ENCODE measurements around the gene RNF213. TPM values are rescaled to one million over a fixed set of nuclear protein-coding genes. Genes with fewer than 3 reads are reported as not detected.

The RNF213 gene
- 10 to 100 TPM; 35.4 to 71.4 (median 53.0) TPM for polyA plus RNA-seq
- long read RNA-seq, donor 1 = 0 reads
- long read RNA-seq, donor 2 = 0 reads
- long read RNA-seq, donor 3, partial matches to known transcripts = 11 of 12 reads
- long read RNA-seq, donor 3, other reads (novel, unspliced or antisense) = 0 of 12 reads
- long read RNA-seq, donor 4 = 0 reads
- long read RNA-seq, donor 5 = 0 reads
- long read RNA-seq, donor 6, partial matches to known transcripts = 5 of 5 reads
- long read RNA-seq, donor 6, other reads (novel, unspliced or antisense) = 0 of 5 reads
- long read RNA-seq, donor 7 = 0 reads
- long read RNA-seq, donor 8 = 0 reads
- long read RNA-seq, donor 9 = 0 reads
- long read RNA-seq, donor 10, partial matches to known transcripts = 10 of 10 reads
- long read RNA-seq, donor 10, other reads (novel, unspliced or antisense) = 0 of 10 reads

DNA sequence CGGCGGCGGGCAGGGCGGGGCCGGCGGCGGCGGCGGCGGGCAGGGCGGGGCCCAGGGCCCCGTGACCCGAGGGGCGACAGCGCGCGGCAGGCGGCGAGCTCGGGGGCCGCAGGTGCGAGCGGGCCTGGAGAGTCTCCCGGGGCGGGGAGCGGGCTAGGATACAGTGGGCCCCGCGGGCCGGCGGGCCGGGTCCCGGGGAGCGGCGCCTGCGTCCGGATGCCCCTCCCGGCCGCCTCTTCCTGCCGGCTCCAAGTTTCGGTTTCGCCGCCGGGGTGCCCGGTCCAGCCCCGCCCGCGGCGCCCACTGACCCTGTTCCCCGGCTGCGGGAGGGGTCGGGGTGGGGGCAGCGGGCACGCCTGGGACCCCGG is at the start of gene RNF213:
RNF213 (plus strand) TSS at position 62 of the 368 bp plus-strand sequence. CDS start 2,830 bp downstream, outside the sequence.
- H3K9me3 ChIP-seq (ENCODE audit: control insufficient read depth in 2 of 2, insufficient read depth in 1 of 2, low read depth in 1 of 2, low read length in 1 of 2) = no peaks in the 10 kb centered on the region
- peak within 1 kb of the TSS; percentile 96 to 98 (median 96) for H3K27ac ChIP-seq (ENCODE audit: low read depth in 1 of 3, low read length in 2 of 3)
- no peak for FAIRE-seq
- peaks cover 8 to 37% (median 20%) of the 10 kb centered on the region in 3 donors for H3K4me1 ChIP-seq (ENCODE audit: control insufficient read depth in 3 of 3, insufficient read depth in 2 of 3, low read depth in 1 of 3, low read length in 2 of 3)
- H3K36me3 ChIP-seq (ENCODE audit: control insufficient read depth in 3 of 3, insufficient read depth in 2 of 3, low read depth in 1 of 3, low read length in 3 of 3) = peaks cover 0 to 20% (median 0%) of the 10 kb centered on the region in 3 donors
- WGBS, 3 donors = 0 to 1% (median 1%) methylated on average over 8 to 54 of the region's 54 CpGs
- H3K4me3 ChIP-seq (ENCODE audit: low read depth in 1 of 3, low read length in 3 of 3) = peak within 1 kb of the TSS; percentile 91 to 97 (median 92)
- peak; percentile 68 to 78 for DNase-seq
- no peaks in the 10 kb centered on the region for H3K27me3 ChIP-seq (ENCODE audit: control insufficient read depth in 3 of 3, insufficient read depth in 3 of 3, low read length in 3 of 3)

DNA sequence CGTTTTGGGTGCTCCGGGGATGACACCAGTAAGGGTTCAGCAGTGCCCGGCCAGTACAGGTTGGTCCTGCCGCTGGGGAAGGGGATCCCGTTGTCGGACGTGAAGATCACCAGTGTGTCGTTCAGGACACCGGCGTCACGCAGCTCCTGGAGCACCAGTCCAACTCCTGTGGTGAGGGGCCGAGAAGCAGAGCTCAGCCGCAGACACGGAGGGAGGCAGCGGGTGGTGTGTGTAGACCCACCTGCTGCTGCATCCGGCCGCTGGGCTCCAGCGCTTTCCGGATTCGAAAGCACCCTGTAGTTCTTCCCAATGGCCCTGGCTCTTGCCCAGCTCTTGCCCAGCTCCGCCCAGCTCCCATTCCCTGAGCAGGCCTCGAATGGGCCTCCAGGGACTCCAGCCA is 48.5 kb upstream of the RNF213 start:
- DNase-seq (no peak), FAIRE-seq (no peak)
- WGBS, 3 donors = 92 to 94% (median 93%) methylated on average over 22 of the region's 22 CpGs
- Histone ChIP-seq H3K4me3 (ENCODE audit: low read depth in 1 of 3, low read length in 3 of 3) (no peak overlapping the region), H3K36me3 (ENCODE audit: control insufficient read depth in 3 of 3, insufficient read depth in 2 of 3, low read depth in 1 of 3, low read length in 3 of 3) (peaks cover 12 to 96% (median 16%) of the 10 kb centered on the region in 3 donors), H3K27me3 (ENCODE audit: control insufficient read depth in 3 of 3, insufficient read depth in 3 of 3, low read length in 3 of 3) (no peaks in the 10 kb centered on the region), H3K27ac (ENCODE audit: low read depth in 1 of 3, low read length in 2 of 3) (no peak overlapping the region), H3K9me3 (ENCODE audit: control insufficient read depth in 2 of 2, insufficient read depth in 1 of 2, low read depth in 1 of 2, low read length in 1 of 2) (no peaks in the 10 kb centered on the region), H3K4me1 (ENCODE audit: control insufficient read depth in 3 of 3, insufficient read depth in 2 of 3, low read depth in 1 of 3, low read length in 2 of 3) (no peaks in the 10 kb centered on the region)

DNA sequence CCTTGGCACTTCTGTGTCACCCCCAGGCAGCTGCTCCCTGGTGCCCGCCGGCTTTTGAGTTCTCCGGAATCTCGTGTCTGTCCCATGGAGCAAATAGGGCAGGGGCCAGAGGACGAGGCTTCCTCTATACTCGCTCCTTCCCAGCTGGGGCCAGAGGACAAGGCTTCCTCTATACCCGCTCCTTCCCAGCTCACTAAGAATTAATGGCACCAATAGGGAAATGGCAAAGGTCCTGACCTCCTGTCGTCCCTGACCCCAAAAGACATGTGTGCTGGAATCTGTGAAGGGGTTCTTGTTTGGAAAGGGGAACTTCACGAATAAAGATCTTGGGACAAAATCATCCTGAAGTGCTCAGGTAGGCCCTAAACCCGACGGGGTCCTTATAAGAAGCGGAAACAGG is 48.1 kb upstream of the RNF213 start:
- no peak for FAIRE-seq

DNA sequence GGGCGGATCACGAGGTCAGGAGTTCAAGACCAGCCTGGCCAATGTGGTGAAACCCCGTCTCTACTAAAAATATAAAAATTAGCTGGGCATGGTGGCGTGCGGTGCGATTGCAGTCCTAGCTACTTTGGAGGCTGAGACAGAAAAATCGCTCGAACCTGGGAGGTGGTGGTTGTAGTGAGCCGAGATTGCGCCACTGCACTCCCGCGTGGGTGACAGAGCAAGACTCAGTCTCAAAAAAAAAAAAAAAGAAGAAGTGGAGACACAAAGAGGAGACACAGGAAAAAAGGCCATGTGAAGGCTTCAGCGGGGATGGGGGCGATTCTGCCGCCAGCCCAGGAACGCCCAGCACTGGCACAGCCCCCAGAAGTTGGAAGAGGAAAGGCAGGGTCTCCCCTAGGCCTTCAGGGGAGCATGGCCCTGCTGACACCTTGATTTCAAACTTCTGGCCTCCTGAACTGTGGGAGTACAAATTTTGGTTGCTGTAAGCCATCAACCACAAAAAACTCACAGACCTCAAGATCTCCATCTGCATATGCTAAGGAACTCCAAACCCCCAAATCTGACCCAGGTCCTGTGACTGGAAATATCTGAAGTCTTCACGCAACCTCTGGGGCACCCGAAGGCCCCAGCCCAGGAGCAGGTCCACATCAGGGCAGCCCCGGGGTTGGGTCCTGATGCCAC is 47.5 kb upstream of the RNF213 start:
- Histone ChIP-seq H3K4me3 (ENCODE audit: low read depth in 1 of 3, low read length in 3 of 3) (no peak overlapping the region), H3K27ac (ENCODE audit: low read depth in 1 of 3, low read length in 2 of 3) (no peak overlapping the region), H3K9me3 (ENCODE audit: control insufficient read depth in 2 of 2, insufficient read depth in 1 of 2, low read depth in 1 of 2, low read length in 1 of 2) (no peaks in the 10 kb centered on the region), H3K4me1 (ENCODE audit: control insufficient read depth in 3 of 3, insufficient read depth in 2 of 3, low read depth in 1 of 3, low read length in 2 of 3) (no peaks in the 10 kb centered on the region), H3K27me3 (ENCODE audit: control insufficient read depth in 3 of 3, insufficient read depth in 3 of 3, low read length in 3 of 3) (no peaks in the 10 kb centered on the region), H3K36me3 (ENCODE audit: control insufficient read depth in 3 of 3, insufficient read depth in 2 of 3, low read depth in 1 of 3, low read length in 3 of 3) (peaks cover 9 to 99% (median 13%) of the 10 kb centered on the region in 3 donors)
- WGBS, 3 donors = 82 to 91% (median 87%) methylated on average over 19 of the region's 19 CpGs
- FAIRE-seq (no peak), DNase-seq (no peak)

More for the DNA sequence above, 48.1 kb upstream of the RNF213 start:
- H3K27me3 ChIP-seq (ENCODE audit: control insufficient read depth in 3 of 3, insufficient read depth in 3 of 3, low read length in 3 of 3) = no peaks in the 10 kb centered on the region
- no peaks in the 10 kb centered on the region for H3K4me1 ChIP-seq (ENCODE audit: control insufficient read depth in 3 of 3, insufficient read depth in 2 of 3, low read depth in 1 of 3, low read length in 2 of 3)
- no peak overlapping the region for H3K27ac ChIP-seq (ENCODE audit: low read depth in 1 of 3, low read length in 2 of 3)
- no peak for DNase-seq
- no peaks in the 10 kb centered on the region for H3K9me3 ChIP-seq (ENCODE audit: control insufficient read depth in 2 of 2, insufficient read depth in 1 of 2, low read depth in 1 of 2, low read length in 1 of 2)
- WGBS, 3 donors = 88 to 92% (median 90%) methylated on average over 12 of the region's 12 CpGs
- no peak overlapping the region for H3K4me3 ChIP-seq (ENCODE audit: low read depth in 1 of 3, low read length in 3 of 3)
- H3K36me3 ChIP-seq (ENCODE audit: control insufficient read depth in 3 of 3, insufficient read depth in 2 of 3, low read depth in 1 of 3, low read length in 3 of 3) = peaks cover 12 to 97% (median 16%) of the 10 kb centered on the region in 3 donors

DNA sequence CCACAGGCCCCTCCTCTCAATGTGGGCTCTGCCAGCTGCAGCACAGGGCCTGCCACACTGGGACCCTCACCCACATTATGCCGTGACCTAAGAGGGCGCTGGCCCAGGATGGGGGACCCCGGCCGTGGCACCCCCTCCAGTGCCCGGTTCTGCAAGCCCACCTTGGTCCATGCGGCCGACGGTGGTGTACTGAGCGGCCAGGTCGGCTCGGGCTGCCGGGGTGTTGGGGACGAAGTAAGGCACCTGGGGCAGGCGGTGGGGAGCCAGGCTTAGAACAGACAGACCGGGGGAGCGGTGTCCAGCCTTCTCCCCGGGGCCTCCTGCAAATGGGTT is 47.0 kb upstream of the RNF213 start:
- DNase-seq = no peak
- Histone ChIP-seq H3K4me1 (ENCODE audit: control insufficient read depth in 3 of 3, insufficient read depth in 2 of 3, low read depth in 1 of 3, low read length in 2 of 3) (peaks cover 0 to 4% (median 2%) of the 10 kb centered on the region in 3 donors), H3K4me3 (ENCODE audit: low read depth in 1 of 3, low read length in 3 of 3) (no peak overlapping the region), H3K36me3 (ENCODE audit: control insufficient read depth in 3 of 3, insufficient read depth in 2 of 3, low read depth in 1 of 3, low read length in 3 of 3) (peaks cover 8 to 99% (median 13%) of the 10 kb centered on the region in 3 donors), H3K9me3 (ENCODE audit: control insufficient read depth in 2 of 2, insufficient read depth in 1 of 2, low read depth in 1 of 2, low read length in 1 of 2) (no peaks in the 10 kb centered on the region), H3K27me3 (ENCODE audit: control insufficient read depth in 3 of 3, insufficient read depth in 3 of 3, low read length in 3 of 3) (no peaks in the 10 kb centered on the region), H3K27ac (ENCODE audit: low read depth in 1 of 3, low read length in 2 of 3) (no peak overlapping the region)
- WGBS, 3 donors = 96 to 98% (median 98%) methylated on average over 14 to 17 of the region's 17 CpGs
- no peak for FAIRE-seq

DNA sequence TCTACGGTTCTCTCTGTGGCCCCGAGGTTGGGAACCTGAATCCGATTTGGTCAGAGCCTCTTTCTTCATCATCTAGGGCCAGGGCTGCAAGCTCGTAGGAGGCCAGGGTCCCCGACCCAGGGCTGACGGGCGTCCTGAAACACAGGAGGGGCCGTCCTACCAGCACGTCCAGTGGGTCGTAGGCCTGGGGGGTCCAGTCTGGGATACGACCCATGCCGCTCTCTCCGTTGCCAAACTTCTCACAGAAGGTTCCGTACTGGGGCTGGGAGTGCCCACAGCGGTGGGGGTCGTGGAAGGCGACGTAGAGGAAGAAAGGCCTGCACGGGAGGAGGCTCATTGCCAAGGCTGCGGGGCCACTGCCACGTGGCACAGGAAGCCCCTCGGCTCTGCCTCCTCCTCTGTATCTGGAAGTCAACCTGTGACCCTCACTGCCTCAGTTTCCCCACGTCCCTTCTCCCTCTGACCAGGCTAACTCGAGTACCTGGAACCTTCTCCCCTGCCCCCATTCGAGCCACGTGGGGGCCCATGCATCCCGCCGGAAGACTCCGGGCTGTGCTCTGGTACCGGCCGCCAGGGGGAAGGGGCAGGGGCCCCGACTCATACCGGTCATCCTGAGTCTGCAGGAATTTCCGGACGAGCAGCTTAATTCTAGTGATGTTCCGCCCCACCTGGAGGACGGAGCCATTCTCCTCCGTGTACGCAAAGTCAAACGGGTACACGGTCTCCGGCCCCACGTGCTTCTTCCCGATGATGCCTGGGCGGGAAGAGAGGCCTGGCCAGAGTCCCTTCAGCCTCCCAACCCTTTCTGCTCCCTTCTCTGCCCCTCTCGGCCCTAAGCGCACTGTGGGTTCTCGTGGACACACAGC is 46.4 kb upstream of the RNF213 start:
- no peak for DNase-seq

DNA sequence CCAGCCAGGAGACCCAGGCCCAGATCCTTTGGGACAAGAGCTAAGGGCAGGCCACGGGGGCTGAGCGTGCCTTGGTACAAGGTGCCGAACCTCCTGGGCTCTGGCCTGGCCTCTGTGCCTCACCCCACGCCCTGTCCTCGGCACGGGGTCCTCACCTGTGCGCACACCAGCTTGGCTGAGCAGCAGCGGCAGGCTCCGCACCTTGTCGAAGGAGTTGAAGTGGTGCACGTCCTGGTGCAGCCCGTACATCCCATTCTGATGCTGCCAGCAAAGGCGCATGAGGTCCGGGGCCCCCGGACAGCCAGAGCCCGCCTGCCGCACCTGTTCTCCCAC is 45.8 kb upstream of the RNF213 start:
- peaks cover 0 to 12% (median 2%) of the 10 kb centered on the region in 3 donors for H3K4me1 ChIP-seq (ENCODE audit: control insufficient read depth in 3 of 3, insufficient read depth in 2 of 3, low read depth in 1 of 3, low read length in 2 of 3)
- DNase-seq (no peak), FAIRE-seq (no peak)
- H3K9me3 ChIP-seq (ENCODE audit: control insufficient read depth in 2 of 2, insufficient read depth in 1 of 2, low read depth in 1 of 2, low read length in 1 of 2) = no peaks in the 10 kb centered on the region
- H3K36me3 ChIP-seq (ENCODE audit: control insufficient read depth in 3 of 3, insufficient read depth in 2 of 3, low read depth in 1 of 3, low read length in 3 of 3) = peaks cover 7 to 86% (median 8%) of the 10 kb centered on the region in 3 donors
- WGBS, 3 donors = 91 to 95% (median 94%) methylated on average over 17 of the region's 17 CpGs
- no peaks in the 10 kb centered on the region for H3K27me3 ChIP-seq (ENCODE audit: control insufficient read depth in 3 of 3, insufficient read depth in 3 of 3, low read length in 3 of 3)
- no peak overlapping the region for H3K4me3 ChIP-seq (ENCODE audit: low read depth in 1 of 3, low read length in 3 of 3)
- no peak overlapping the region for H3K27ac ChIP-seq (ENCODE audit: low read depth in 1 of 3, low read length in 2 of 3)

More for the DNA sequence above, 46.4 kb upstream of the RNF213 start:
- no peak for FAIRE-seq
- no peaks in the 10 kb centered on the region for H3K9me3 ChIP-seq (ENCODE audit: control insufficient read depth in 2 of 2, insufficient read depth in 1 of 2, low read depth in 1 of 2, low read length in 1 of 2)
- WGBS, 3 donors = 93 to 95% (median 94%) methylated on average over 47 to 48 of the region's 48 CpGs
- H3K36me3 ChIP-seq (ENCODE audit: control insufficient read depth in 3 of 3, insufficient read depth in 2 of 3, low read depth in 1 of 3, low read length in 3 of 3) = peaks cover 8 to 92% (median 11%) of the 10 kb centered on the region in 3 donors
- peaks cover 0 to 11% (median 2%) of the 10 kb centered on the region in 3 donors for H3K4me1 ChIP-seq (ENCODE audit: control insufficient read depth in 3 of 3, insufficient read depth in 2 of 3, low read depth in 1 of 3, low read length in 2 of 3)
- no peak overlapping the region for H3K27ac ChIP-seq (ENCODE audit: low read depth in 1 of 3, low read length in 2 of 3)
- no peak overlapping the region for H3K4me3 ChIP-seq (ENCODE audit: low read depth in 1 of 3, low read length in 3 of 3)
- no peaks in the 10 kb centered on the region for H3K27me3 ChIP-seq (ENCODE audit: control insufficient read depth in 3 of 3, insufficient read depth in 3 of 3, low read length in 3 of 3)
